GM18526 (cell line): ENCODE data around the gene ANAPC1.
A peak's percentile ranks its signal among the peaks of the same experiment; 100 is the strongest.

Experiments used
- POLR2A ChIP-seq: IDR thresholded peaks from 3 replicates; pipeline ENCODE4 v1.6.1; 2011; ENCODE audit not compliant: insufficient read length; ENCODE audit errors: extremely low read depth

The ANAPC1 gene

DNA sequence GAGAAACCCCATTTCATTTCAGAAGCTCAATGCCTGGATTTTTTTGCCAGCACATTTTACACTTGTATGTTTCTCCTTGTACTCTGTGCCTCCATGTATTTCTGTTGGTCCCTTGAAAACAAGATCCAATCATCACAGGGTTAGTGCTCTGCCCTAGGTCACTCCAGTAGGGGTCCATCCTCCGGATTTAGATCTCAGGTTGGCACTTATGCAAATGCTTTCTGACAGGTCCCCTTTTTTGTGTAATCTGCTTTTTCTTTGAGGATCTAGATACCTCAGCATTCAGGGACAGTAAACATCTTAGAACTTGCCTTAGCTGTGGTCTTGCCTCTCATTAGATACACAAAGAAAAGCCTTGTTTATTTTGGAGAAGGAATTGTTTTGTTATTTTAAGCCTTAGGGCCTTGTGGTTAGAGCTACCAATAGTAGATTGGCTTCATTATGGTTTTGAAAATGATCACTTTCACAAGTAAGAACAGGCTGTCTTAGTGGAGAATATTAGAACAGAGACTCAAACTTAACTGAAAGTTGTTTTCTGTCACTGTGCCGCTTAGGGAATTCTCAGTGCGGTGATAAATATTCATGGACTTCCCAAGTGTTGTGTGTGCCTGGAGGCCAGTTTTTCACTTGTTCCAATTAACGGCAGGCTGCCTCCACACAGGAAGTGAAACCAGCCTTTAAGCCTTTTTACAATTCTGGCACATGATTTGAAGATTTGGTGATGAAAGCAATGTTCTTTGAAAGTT, 22.2 kb upstream of the ANAPC1 start:
- no peak for TF ChIP-seq POLR2A

GRCh38 chr2:111904726-111905474, 20.9 kb upstream of the ANAPC1 start:
- no peak for TF ChIP-seq POLR2A

DNA sequence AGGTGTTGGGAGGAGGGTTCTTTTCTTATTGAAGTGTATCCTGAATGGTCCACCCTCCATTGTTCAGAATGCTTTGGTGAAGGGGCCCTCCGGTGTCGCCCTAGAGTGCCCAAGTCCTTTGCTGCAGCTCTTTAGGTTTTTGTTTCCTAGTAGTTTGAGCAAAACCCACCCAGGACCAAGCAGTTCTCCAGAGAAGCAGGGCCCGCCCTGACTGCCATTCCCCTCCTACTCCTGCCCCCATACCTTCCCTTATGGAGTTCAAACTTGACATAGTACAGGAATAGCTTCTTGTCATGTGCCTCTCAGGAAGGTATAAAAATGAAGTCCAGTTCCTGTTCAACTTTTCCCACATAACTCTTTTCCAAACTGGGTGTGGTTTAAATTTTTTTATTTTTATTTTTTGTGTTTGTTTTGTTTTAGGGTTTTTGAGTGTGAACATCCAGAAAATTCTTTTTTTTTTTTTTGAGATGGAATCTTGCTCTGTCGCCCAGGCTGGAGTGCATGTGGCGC, 20.0 kb upstream of the ANAPC1 start:
- TF ChIP-seq POLR2A: no peak

GRCh38 chr2:111903516-111903915, 19.5 kb upstream of the ANAPC1 start:
- TF ChIP-seq POLR2A: no peak

- no peak for TF ChIP-seq POLR2A
These were observed 16.9 kb upstream of the ANAPC1 start for GRCh38 chr2:111900859-111901258.

GRCh38 chr2:111898703-111899514, 14.9 kb upstream of the ANAPC1 start:
- no peak for TF ChIP-seq POLR2A

DNA sequence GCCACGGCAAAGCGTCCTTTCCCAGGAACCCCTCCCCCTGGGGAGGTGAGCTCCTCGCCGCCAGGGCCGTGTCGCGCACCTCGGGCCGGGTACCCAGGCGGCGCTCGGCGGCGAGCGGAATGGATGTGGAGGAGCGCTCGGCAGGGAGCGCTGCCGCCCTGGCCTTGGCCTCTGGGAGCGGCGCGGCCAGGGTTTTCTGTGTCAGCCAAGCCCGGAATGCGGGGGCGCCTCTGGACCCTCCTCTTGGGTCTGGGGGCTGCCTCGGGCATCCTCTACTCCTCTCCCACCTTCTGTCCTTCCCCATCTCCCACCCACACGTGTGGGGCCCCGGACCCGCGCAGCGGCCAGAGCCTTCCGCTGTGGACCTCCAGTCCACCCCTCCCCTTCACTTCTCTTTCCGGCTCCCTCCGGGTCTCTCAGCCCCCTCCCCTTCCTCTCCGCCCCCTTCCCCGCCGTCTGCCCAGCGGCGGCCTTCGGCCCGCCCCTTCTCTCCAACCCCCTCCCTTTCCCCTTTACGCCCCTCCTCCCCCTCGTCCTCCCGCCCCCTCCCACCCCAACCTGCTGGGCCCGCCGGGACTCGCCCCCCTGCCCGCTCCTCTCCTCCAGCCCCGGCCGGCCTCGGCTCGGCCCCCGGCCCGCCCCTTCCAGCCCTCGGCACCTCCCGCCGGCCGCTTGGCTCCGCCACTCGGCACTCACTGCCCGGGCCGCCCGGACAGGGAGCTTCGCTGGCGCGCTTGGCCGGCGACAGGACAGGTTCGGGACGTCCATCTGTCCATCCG, 14.1 kb upstream of the ANAPC1 start, which contains the start of gene MERTK:
TSS of gene MERTK (plus strand) at position 684 of the 779 bp plus-strand sequence. CDS start 129 bp downstream, outside the sequence.
- peak; percentile 47 for TF ChIP-seq POLR2A

- no peak for TF ChIP-seq POLR2A
These were observed 13.6 kb upstream of the ANAPC1 start for GRCh38 chr2:111897630-111897923.

DNA sequence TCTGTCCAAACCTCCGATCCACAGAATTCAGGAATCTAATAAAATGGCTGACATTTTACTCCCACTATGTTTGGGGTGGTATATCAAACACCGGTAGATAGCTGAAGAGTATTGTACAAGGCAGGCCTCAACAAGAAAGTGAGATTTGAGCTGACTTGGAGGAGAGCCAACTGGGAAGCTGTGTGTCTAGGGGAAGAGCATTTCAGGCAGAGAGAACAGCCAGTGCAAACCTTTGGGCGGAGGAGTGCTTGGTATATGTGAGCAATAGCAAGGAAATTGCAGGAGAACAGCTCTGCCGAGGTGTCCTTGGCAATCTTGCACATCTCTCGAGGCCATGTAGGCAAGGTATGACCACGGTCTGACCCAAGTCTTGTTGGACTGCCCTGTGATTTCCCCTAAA, 12.6 kb upstream of the ANAPC1 start:
- TF ChIP-seq POLR2A: no peak

GRCh38 chr2:111896024-111896423, 12.0 kb upstream of the ANAPC1 start:
- TF ChIP-seq POLR2A: no peak

GRCh38 chr2:111884592-111884964, 585 bp upstream of the ANAPC1 start:
- TF ChIP-seq POLR2A: no peak
